Measurements from ENCODE around the gene ANKRD66. TPM values are rescaled to one million over a fixed set of nuclear protein-coding genes. Genes with fewer than 3 reads are reported as not detected.

The ANKRD66 gene
- total RNA-seq (2022; extraction: Qiagen RNA extraction; ENCODE audit: low read depth), result not detected in 5 replicates

GRCh38 chr6:46746696-46747095, at the start of gene ANKRD66:
Gene ANKRD66, plus strand, starts transcription at chr6:46746933. Its CDS starts 5,016 bp downstream, at chr6:46751949.

GRCh38 chr6:46734867-46735719, 11.6 kb upstream of the ANKRD66 start, which contains the start of gene PLA2G7:
Gene PLA2G7, minus strand, starts transcription at chr6:46735375. Its CDS starts 12,484 bp downstream, at chr6:46722891.

GRCh38 chr6:46793138-46793537, 46.4 kb downstream of the ANKRD66 start, which contains the start of gene MEP1A:
Gene MEP1A, plus strand, starts transcription at chr6:46793389. Its CDS starts 10 bp downstream, at chr6:46793399.

Other genes starting within 250 kb of the ANKRD66 start
- gene CYP39A1, start 94.1 kb upstream of the ANKRD66 start, total RNA-seq (2022; extraction: Qiagen RNA extraction; ENCODE audit: low read depth), result 0.05 to 0.12 TPM (median 0.06 TPM) in 3 of 5 replicates, not detected in the others
- gene SLC25A27, start 94.0 kb upstream of the ANKRD66 start, total RNA-seq (2022; extraction: Qiagen RNA extraction; ENCODE audit: low read depth), result 0.09 to 1.4 TPM (median 0.61 TPM) in 5 replicates
- 0.64 TPM in 1 of 5 replicates, not detected in the others for gene TDRD6, start 59.0 kb upstream of the ANKRD66 start, total RNA-seq (2022; extraction: Qiagen RNA extraction; ENCODE audit: low read depth)
- gene PLA2G7, start 11.6 kb upstream of the ANKRD66 start, total RNA-seq (2022; extraction: Qiagen RNA extraction; ENCODE audit: low read depth), result 0.03 to 0.07 TPM in 2 of 5 replicates, not detected in the others
- not detected in 5 replicates for gene MEP1A, start 46.5 kb downstream of the ANKRD66 start, total RNA-seq (2022; extraction: Qiagen RNA extraction; ENCODE audit: low read depth)
- gene ADGRF5, start 175.0 kb downstream of the ANKRD66 start, total RNA-seq (2022; extraction: Qiagen RNA extraction; ENCODE audit: low read depth), result not detected in 5 replicates

Measured in A549 treated with CpdA at 1 μM for 4 hours (cell line).